SK-N-MC (cell line): ENCODE data around the gene ABHD12.

Experiments
- EZH2 ChIP-seq: fragments of 200-600 bp; sonication (generic); IDR thresholded peaks from one replicate; pipeline ENCODE4 v1.6.1; 2017; ENCODE audit warnings: antibody characterized with exemption
- FOXP2 ChIP-seq: optimal IDR thresholded peaks from 2 replicates; pipeline ENCODE3; 2011; ENCODE audit warnings: mild to moderate bottlenecking, moderate library complexity; ENCODE audit not compliant: insufficient read depth; ENCODE audit errors: extremely low read length, control extremely low read depth
- POLR2AphosphoS5 ChIP-seq: IDR thresholded peaks from 2 replicates; pipeline ENCODE4 v1.6.1; 2012; ENCODE audit warnings: mild to moderate bottlenecking, low read depth, low read length, borderline replicate concordance

- no peak for TF ChIP-seq POLR2AphosphoS5
- no peak for TF ChIP-seq EZH2
- TF ChIP-seq FOXP2: no peak
These were observed 118.2 kb downstream of the ABHD12 start for GRCh38 chr20:25272223-25273000.
